Endothelial cell of umbilical vein (primary cell): ENCODE data around the gene THSD4. TPM values are rescaled to one million over a fixed set of nuclear protein-coding genes. Genes with fewer than 3 reads are reported as not detected.

Experiments used
- BruUV-seq: library from RNA; stranded (reverse); fragments of 400-500 nt; replicated peaks from 2 replicates; lab custom pipeline; 2021; lab: Mats Ljungman, UMichigan
- CTCF ChIA-PET: fragments of 300-600, 350-600 bp; sonication (Branson Sonifier 250); formaldehyde crosslinking; loops from one replicate; lab custom pipeline; 2021; ENCODE audit warnings: antibody characterized with exemption, inconsistent platforms; lab: Charles Lee
- POLR2A ChIA-PET: fragments of 300-600, 350-600 bp; sonication (Branson Sonifier 250); formaldehyde crosslinking; loops from one replicate; lab custom pipeline; 2021; ENCODE audit warnings: antibody characterized with exemption, inconsistent platforms; lab: Charles Lee
- DNase-seq: peaks from one replicate; pipeline ENCODE4 v3.0.0-alpha.2; 2011; ENCODE audit warnings: low read depth, low spot score
- FAIRE-seq: peaks from 2 replicates; lab custom pipeline; 2011; peaks lifted over from hg19 to GRCh38; lab: Jason Lieb, UNC
- H2AFZ ChIP-seq: 2 replicates; pipeline ENCODE4 v1.6.0; 2012; ENCODE audit warnings: low read depth, low read length, control low read depth, inconsistent platforms
- H3K27ac ChIP-seq: 2 replicates; pipeline ENCODE4 v1.5.1; 2011; ENCODE audit warnings: low read depth, mild to moderate bottlenecking, control low read depth, low read length, moderate library complexity; ENCODE audit not compliant: insufficient read depth
- H3K27me3 ChIP-seq, 2 experiments: 2 replicates each; pipeline versions ENCODE4 v1.6.0 to v1.6.1; 2011; ENCODE audit warnings: low read length in 2 of 2, mixed read lengths in 1 of 2; ENCODE audit not compliant: control insufficient read depth in 2 of 2, insufficient read depth in 2 of 2
- H3K36me3 ChIP-seq, 2 experiments: 2 replicates in 1 of 2; 3 replicates in 1 of 2; pipeline ENCODE4 v1.5.1; 2011; ENCODE audit warnings: low read length in 2 of 2, mild to moderate bottlenecking in 1 of 2, moderate library complexity in 1 of 2; ENCODE audit not compliant: control insufficient read depth in 2 of 2, insufficient read depth in 2 of 2; ENCODE audit errors: extremely low read depth in 1 of 2
- H3K4me1 ChIP-seq: 3 replicates; pipeline ENCODE4 v1.5.1; 2011; ENCODE audit warnings: mild to moderate bottlenecking, low read length; ENCODE audit not compliant: control insufficient read depth, insufficient read depth; ENCODE audit errors: extremely low read depth
- H3K4me2 ChIP-seq: 2 replicates; pipeline ENCODE4 v1.6.1; 2011; ENCODE audit warnings: low read length, control low read depth, mixed read lengths; ENCODE audit not compliant: insufficient read depth
- H3K4me3 ChIP-seq, 3 experiments: fragments of 200-600 bp in 1 of 3; sonication (generic), shearing (Covaris generic) in 1 of 3; replicated peaks in 1 of 3; 2 replicates each; pipeline ENCODE4 v1.5.1; 2011 to 2016; ENCODE audit warnings: control low read depth in 3 of 3, low read length in 3 of 3, mild to moderate bottlenecking in 2 of 3, inconsistent platforms in 1 of 3, low read depth in 1 of 3, moderate library complexity in 1 of 3; ENCODE audit not compliant: insufficient read depth in 1 of 3
- H3K79me2 ChIP-seq: 2 replicates; pipeline ENCODE4 v1.6.0; 2012; ENCODE audit warnings: low read length, inconsistent platforms; ENCODE audit not compliant: control insufficient read depth, insufficient read depth
- H3K9ac ChIP-seq: replicated peaks from 2 replicates; pipeline ENCODE3; 2011; ENCODE audit warnings: low read length, control low read depth; ENCODE audit not compliant: insufficient read depth; ENCODE audit errors: extremely low read depth
- H3K9me1 ChIP-seq: replicated peaks from 3 replicates; pipeline ENCODE4 v1.6.0; 2011; ENCODE audit warnings: mild to moderate bottlenecking, low read length; ENCODE audit not compliant: control insufficient read depth, insufficient read depth; ENCODE audit errors: extremely low read depth
- H3K9me3 ChIP-seq: replicated peaks from 2 replicates; pipeline ENCODE4 v1.5.1; 2012; ENCODE audit warnings: low read length, inconsistent platforms; ENCODE audit not compliant: control insufficient read depth, insufficient read depth
- H4K20me1 ChIP-seq: replicated peaks from 2 replicates; pipeline ENCODE3; 2011; ENCODE audit warnings: mild to moderate bottlenecking, low read length; ENCODE audit not compliant: control insufficient read depth, insufficient read depth; ENCODE audit errors: extremely low read depth
- CTCF ChIP-seq, 2 donors: IDR thresholded peaks; 1 replicate in 1 of 2; 2 replicates in 1 of 2; pipeline ENCODE4 v1.5.1; 2011; ENCODE audit warnings: low read length in 2 of 2, mild to moderate bottlenecking in 2 of 2, moderate library complexity in 2 of 2, control low read depth in 1 of 2, inconsistent platforms in 1 of 2, low read depth in 1 of 2; ENCODE audit not compliant: insufficient read depth in 1 of 2; ENCODE audit errors: extremely low read depth in 1 of 2
- EZH2 ChIP-seq: IDR thresholded peaks from 2 replicates; pipeline ENCODE4 v1.6.1; 2012; ENCODE audit warnings: borderline replicate concordance, low read depth, mild to moderate bottlenecking, moderate library complexity, low read length, inconsistent platforms; ENCODE audit not compliant: severe bottlenecking
- FOS ChIP-seq: IDR thresholded peaks from 2 replicates; pipeline ENCODE4 v1.6.1; 2011; ENCODE audit warnings: mild to moderate bottlenecking, low read length, moderate library complexity, borderline replicate concordance; ENCODE audit not compliant: insufficient read depth
- GATA2 ChIP-seq: IDR thresholded peaks from 2 replicates; pipeline ENCODE4 v1.7.0; 2011; ENCODE audit warnings: low read depth, mild to moderate bottlenecking, moderate library complexity, mixed read lengths, low read length; ENCODE audit not compliant: insufficient read length, insufficient read depth
- JUN ChIP-seq: IDR thresholded peaks from 2 replicates; pipeline ENCODE4 v1.6.1; 2011; ENCODE audit warnings: borderline replicate concordance, low read depth; ENCODE audit not compliant: insufficient read length, insufficient read depth
- MYC ChIP-seq: IDR thresholded peaks from one replicate; pipeline ENCODE4 v1.6.1; 2011; ENCODE audit warnings: mild to moderate bottlenecking, low read depth, low read length
- POLR2A ChIP-seq: IDR thresholded peaks from 2 replicates; pipeline ENCODE4 v1.6.1; 2012; ENCODE audit warnings: low read depth, mild to moderate bottlenecking, control low read depth, low read length
- POLR2AphosphoS5 ChIP-seq: IDR thresholded peaks from 2 replicates; pipeline ENCODE4 v1.6.1; 2012; ENCODE audit warnings: low read depth, mild to moderate bottlenecking, control low read depth, low read length, moderate library complexity; ENCODE audit not compliant: insufficient read depth
- dilution Hi-C: fragments of 300-500 bp; cut with MboI; formaldehyde crosslinking; loops from one replicate; pipeline ENCODE4 v1.15.0; 2019; ENCODE audit warnings: low sequenced_read_pairs; ENCODE audit not compliant: extremely low pct_ligation_motif_present
- intact Hi-C: fragments of 100-400 bp; cut with micrococcal nuclease; formaldehyde crosslinking; loops from one replicate; pipeline ENCODE4 v1.10.0; 2022
- polyA plus RNA-seq, 4 experiments: library from polyadenylated mRNA; depleted of rRNA in 3 of 4; stranded (reverse) in 3 of 4; unstranded in 1 of 4; fragments of >200 nt; gene quantifications; 2 replicates each; pipeline versions ENCODE4 v1.2.1 to v1.2.3, GENCODE V29; 2011 to 2012; ENCODE audit warnings: missing spikeins in 1 of 4
- total RNA-seq: library from RNA; stranded (reverse); gene quantifications from 2 replicates; pipeline ENCODE4 v1.2.3, GENCODE V29; 2021
- TF ChIP-seq, protein P1 (sequence below): IDR thresholded peaks from 2 replicates; pipeline ENCODE4 v1.6.1; 2011; ENCODE audit not compliant: insufficient read depth, insufficient read length

The THSD4 gene
- total and polyA plus RNA-seq, 2 donors (not counting 3 experiments of a cell fraction or from before 2014, with no cell fraction given): 9.9 to 25.4 TPM

DNA sequence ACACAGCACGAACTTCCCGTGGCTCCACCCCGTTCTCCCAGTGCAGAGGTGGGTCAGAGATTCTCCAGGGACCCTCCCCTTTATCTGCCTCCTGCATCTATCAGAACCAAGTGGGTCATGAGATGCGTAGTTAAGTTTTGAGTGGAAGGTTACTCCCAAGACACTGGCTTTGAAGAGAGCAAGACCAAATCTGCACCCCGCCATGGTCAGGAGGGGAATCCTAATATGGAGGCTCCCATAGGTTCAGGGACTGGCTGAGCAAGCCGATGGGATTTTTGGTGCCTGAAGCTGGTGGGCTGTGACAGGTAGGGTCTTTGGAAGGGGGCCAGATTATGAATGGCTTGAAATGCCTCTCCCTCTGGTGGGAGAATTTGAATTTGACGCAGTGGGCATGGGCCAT lies 488.1 kb downstream of the THSD4 start:
- no peaks in the 10 kb centered on the region for H3K27me3 ChIP-seq
- BruUV-seq: no TSS peak
- intact Hi-C loops (no loop called here), dilution Hi-C loops (no loop called here)
- H3K36me3 ChIP-seq: no peaks in the 10 kb centered on the region
- H3K79me2 ChIP-seq: no peaks in the 10 kb centered on the region
- H3K27ac ChIP-seq: no peak overlapping the region
- FAIRE-seq (no peak), DNase-seq (no peak)
- H3K4me3 ChIP-seq: no peak overlapping the region
- no peaks in the 10 kb centered on the region for H3K4me1 ChIP-seq
- no peak overlapping the region for H2AFZ ChIP-seq
- CTCF ChIA-PET: interaction anchor here (0.9 kb wide), 1 partner anchor 28 kb away, joined by 3 read pairs; no protein-coding TSS in a partner anchor
- no peaks in the 10 kb centered on the region for H4K20me1 ChIP-seq
- H3K9ac ChIP-seq: no peak overlapping the region
- POLR2A ChIA-PET: no interaction called here
- no peaks in the 10 kb centered on the region for H3K9me1 ChIP-seq
- TF ChIP-seq EZH2 (no peak), FOS (no peak), JUN (no peak), CTCF (IDR thresholded peaks at IDR 0.05; ENCODE audit: extremely low read depth in 1 of 2, insufficient read depth in 1 of 2, low read depth in 1 of 2, low read length in 2 of 2) (no peak), POLR2AphosphoS5 (no peak), MYC (no peak)
- H3K4me2 ChIP-seq: no peak overlapping the region
- H3K9me3 ChIP-seq: no peaks in the 10 kb centered on the region

DNA sequence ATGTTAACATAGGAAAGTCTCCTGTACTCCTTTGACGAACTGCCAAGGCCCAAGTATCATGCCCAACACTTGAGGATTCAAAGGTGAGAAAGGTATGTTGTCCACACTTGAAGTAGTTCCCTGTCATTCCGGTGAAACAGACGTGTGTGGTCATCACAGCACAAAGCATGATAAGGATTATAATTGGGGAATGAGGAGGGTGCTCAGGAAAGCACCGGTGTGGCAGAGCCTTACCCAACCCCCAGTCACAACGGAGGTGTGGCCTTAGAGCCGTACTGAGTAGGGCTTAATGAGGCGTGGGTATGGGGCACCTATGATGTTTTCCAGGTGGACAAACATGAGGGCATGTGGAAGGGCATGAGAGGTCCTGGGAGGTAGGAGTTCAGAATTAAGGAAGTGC lies 492.1 kb downstream of the THSD4 start:
- H2AFZ ChIP-seq: no peak overlapping the region

More for the DNA sequence above, 492.1 kb downstream of the THSD4 start:
- intact Hi-C loops: no loop called here
- no peaks in the 10 kb centered on the region for H3K27me3 ChIP-seq
- H3K9me1 ChIP-seq: no peaks in the 10 kb centered on the region
- H3K9me3 ChIP-seq: no peaks in the 10 kb centered on the region
- H3K27ac ChIP-seq: no peak overlapping the region
- H3K9ac ChIP-seq: no peak overlapping the region
- H3K4me1 ChIP-seq: no peaks in the 10 kb centered on the region
- H3K36me3 ChIP-seq: no peaks in the 10 kb centered on the region
- H4K20me1 ChIP-seq: no peaks in the 10 kb centered on the region
- DNase-seq: no peak
- H3K4me2 ChIP-seq: no peak overlapping the region
- dilution Hi-C loops: no loop called here
- ChIA-PET POLR2A (interaction anchor here (0.6 kb wide), 1 partner anchor 10 kb away, joined by 3 read pairs; no protein-coding TSS in a partner anchor), CTCF (interaction anchor here (1.7 kb wide), 1 partner anchor 9 kb away, joined by 4 read pairs; no protein-coding TSS in a partner anchor)
- BruUV-seq: no TSS peak
- TF ChIP-seq GATA2 (no peak), POLR2A (no peak), JUN (no peak), EZH2 (no peak), MYC (no peak), POLR2AphosphoS5 (no peak), CTCF (IDR thresholded peaks at IDR 0.05; ENCODE audit: extremely low read depth in 1 of 2, insufficient read depth in 1 of 2, low read depth in 1 of 2, low read length in 2 of 2) (no peak), FOS (no peak)
- TF ChIP-seq, protein P1, sequence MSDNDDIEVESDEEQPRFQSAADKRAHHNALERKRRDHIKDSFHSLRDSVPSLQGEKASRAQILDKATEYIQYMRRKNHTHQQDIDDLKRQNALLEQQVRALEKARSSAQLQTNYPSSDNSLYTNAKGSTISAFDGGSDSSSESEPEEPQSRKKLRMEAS: no peak
- no peak for FAIRE-seq
- no peak overlapping the region for H3K4me3 ChIP-seq
- H3K79me2 ChIP-seq: no peaks in the 10 kb centered on the region
